Fibroblast of lung (primary cell): ENCODE data around the gene KIF21B.

ENCODE experiments used
- CTCF ChIP-seq, 2 donors: IDR thresholded peaks in 1 of 2; conservative IDR thresholded peaks in 1 of 2; 1 replicate in 1 of 2; 2 replicates in 1 of 2; pipeline ENCODE4 v1.5.1; 2011 to 2012; ENCODE audit warnings: low read length in 2 of 2, control low read depth in 1 of 2, inconsistent platforms in 1 of 2, low read depth in 1 of 2, mild to moderate bottlenecking in 1 of 2
- EZH2 ChIP-seq: IDR thresholded peaks from 2 replicates; pipeline ENCODE4 v1.5.1; 2012; ENCODE audit warnings: low read length, control low read depth, mild to moderate bottlenecking; ENCODE audit errors: missing control alignments

DNA sequence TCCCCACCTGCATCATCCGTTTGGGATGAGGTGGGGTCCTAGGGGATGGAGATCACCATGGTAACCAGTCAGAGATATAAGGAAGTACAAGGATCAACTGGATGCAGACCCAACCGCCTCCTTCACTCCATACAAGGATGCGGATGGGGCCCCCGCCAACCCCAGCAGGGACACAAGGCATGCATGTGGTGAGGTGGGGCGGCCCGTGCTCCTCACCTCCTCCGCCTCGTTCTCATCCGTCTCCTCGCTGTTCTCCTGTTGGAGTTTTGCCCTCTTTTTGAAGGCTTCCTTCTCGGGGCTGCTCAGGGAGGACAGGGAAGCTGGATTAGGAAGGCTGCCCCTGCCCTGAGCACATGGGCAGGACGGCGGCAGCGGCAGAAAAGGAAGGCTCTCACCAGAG lies 23.8 kb downstream of the KIF21B start:
- TF ChIP-seq CTCF (conservative IDR thresholded peaks at IDR 0.05 in 1 of 2, IDR thresholded peaks at IDR 0.05 in 1 of 2; ENCODE audit: low read depth in 1 of 2, low read length in 2 of 2) (no peak), EZH2 (no peak)
